H9 (cell line): ENCODE measurements around the gene PLAU. TPM values are rescaled to one million over a fixed set of nuclear protein-coding genes. Genes with fewer than 3 reads are reported as not detected.
A peak's percentile ranks its signal among the peaks of the same experiment; 100 is the strongest.

ENCODE experiments used
- DNase-seq: peaks from one replicate; pipeline ENCODE4 v3.0.0-alpha.2; 2017
- H2AFZ ChIP-seq: one replicate; pipeline ENCODE4 v1.6.1; 2013; ENCODE audit warnings: mild to moderate bottlenecking, low read length, control low read depth, moderate library complexity
- H2AK5ac ChIP-seq: 2 replicates; pipeline ENCODE4 v1.6.1; 2013; ENCODE audit warnings: low read length, control low read depth, mixed read lengths; ENCODE audit not compliant: insufficient read length
- H2BK120ac ChIP-seq: one replicate; pipeline ENCODE4 v1.6.1; 2013; ENCODE audit warnings: low read depth, mild to moderate bottlenecking, low read length, control low read depth, inconsistent platforms; ENCODE audit not compliant: poor library complexity, severe bottlenecking
- H2BK12ac ChIP-seq: 2 replicates; pipeline ENCODE4 v1.6.1; 2013; ENCODE audit warnings: low read length, control low read depth, mixed read lengths, low read depth; ENCODE audit not compliant: insufficient read length
- H2BK15ac ChIP-seq: 2 replicates; pipeline ENCODE4 v1.6.1; 2013; ENCODE audit warnings: low read depth, low read length, control low read depth
- H2BK20ac ChIP-seq: one replicate; pipeline ENCODE4 v1.6.1; 2013; ENCODE audit warnings: low read depth, mild to moderate bottlenecking, low read length, control low read depth, inconsistent platforms; ENCODE audit not compliant: poor library complexity, severe bottlenecking
- H2BK5ac ChIP-seq: 2 replicates; pipeline ENCODE4 v1.6.1; 2013; ENCODE audit warnings: low read length, control low read depth, mixed read lengths; ENCODE audit not compliant: insufficient read length
- H3K14ac ChIP-seq: 2 replicates; pipeline ENCODE4 v1.6.1; 2013; ENCODE audit warnings: low read length, control low read depth; ENCODE audit not compliant: insufficient read depth
- H3K18ac ChIP-seq: 2 replicates; pipeline ENCODE4 v1.6.1; 2013; ENCODE audit warnings: low read depth, mild to moderate bottlenecking, mixed read lengths, low read length, control low read depth; ENCODE audit not compliant: insufficient read length
- H3K23ac ChIP-seq: 2 replicates; pipeline ENCODE4 v1.6.1; 2013; ENCODE audit warnings: low read length, control low read depth, mixed read lengths, low read depth; ENCODE audit not compliant: insufficient read length
- H3K23me2 ChIP-seq: 2 replicates; pipeline ENCODE4 v1.6.1; 2013; ENCODE audit warnings: low read depth, mild to moderate bottlenecking, mixed read lengths, low read length, control low read depth; ENCODE audit not compliant: insufficient read length, poor library complexity, severe bottlenecking
- H3K27ac ChIP-seq: 2 replicates; pipeline ENCODE4 v1.5.1; 2013; ENCODE audit warnings: low read length, control low read depth, mixed read lengths, low read depth; ENCODE audit not compliant: insufficient read length
- H3K27me3 ChIP-seq: 2 replicates; pipeline ENCODE4 v1.6.1; 2013; ENCODE audit warnings: low read length, control low read depth, inconsistent platforms; ENCODE audit not compliant: insufficient read depth
- H3K4ac ChIP-seq: 2 replicates; pipeline ENCODE4 v1.6.1; 2013; ENCODE audit warnings: low read depth, mild to moderate bottlenecking, control low read depth, inconsistent platforms, low read length, moderate library complexity
- H3K4me1 ChIP-seq: 2 replicates; pipeline ENCODE4 v1.6.1; 2013; ENCODE audit warnings: low read length, control low read depth, inconsistent platforms; ENCODE audit not compliant: insufficient read depth
- H3K4me2 ChIP-seq: 2 replicates; pipeline ENCODE4 v1.6.1; 2013; ENCODE audit warnings: low read length, control low read depth, mixed read lengths; ENCODE audit not compliant: insufficient read length, insufficient read depth
- H3K56ac ChIP-seq: 2 replicates; pipeline ENCODE4 v1.6.1; 2013; ENCODE audit warnings: low read depth, mild to moderate bottlenecking, mixed read lengths, low read length, control low read depth; ENCODE audit not compliant: insufficient read length
- H3K79me1 ChIP-seq: 2 replicates; pipeline ENCODE4 v1.6.1; 2013; ENCODE audit warnings: low read depth, mild to moderate bottlenecking, moderate library complexity, low read length, control low read depth, inconsistent platforms; ENCODE audit not compliant: insufficient read depth, poor library complexity, severe bottlenecking
- H3K79me2 ChIP-seq: 2 replicates; pipeline ENCODE4 v1.6.1; 2013; ENCODE audit warnings: low read length, control low read depth, inconsistent platforms; ENCODE audit not compliant: insufficient read depth
- H3K9ac ChIP-seq: 2 replicates; pipeline ENCODE4 v1.6.1; 2013; ENCODE audit warnings: low read length, control low read depth, mixed read lengths; ENCODE audit not compliant: insufficient read length; ENCODE audit errors: extremely low read depth
- H3K9me3 ChIP-seq: one replicate; pipeline ENCODE4 v1.6.1; 2013; ENCODE audit warnings: low read depth, low read length, inconsistent platforms; ENCODE audit not compliant: control insufficient read depth
- H3T11ph ChIP-seq: one replicate; pipeline ENCODE4 v1.6.1; 2013; ENCODE audit warnings: mild to moderate bottlenecking, low read length, control low read depth, inconsistent platforms
- H4K20me1 ChIP-seq: one replicate; pipeline ENCODE4 v1.6.1; 2013; ENCODE audit not compliant: control insufficient read depth, insufficient read length, insufficient read depth
- H4K5ac ChIP-seq: 2 replicates; pipeline ENCODE4 v1.6.1; 2013; ENCODE audit warnings: low read depth, mild to moderate bottlenecking, mixed read lengths, low read length, control low read depth; ENCODE audit not compliant: insufficient read length
- H4K8ac ChIP-seq: replicated peaks from 2 replicates; pipeline ENCODE4 v1.6.1; 2013; ENCODE audit warnings: low read length, control low read depth, mixed read lengths, low read depth; ENCODE audit not compliant: insufficient read length
- H4K91ac ChIP-seq: 2 replicates; pipeline ENCODE4 v1.6.1; 2013; ENCODE audit warnings: low read depth, mild to moderate bottlenecking, moderate library complexity, mixed read lengths, low read length, control low read depth; ENCODE audit not compliant: insufficient read length
- H3K27ac Mint-ChIP-seq, 3 experiments: 2 replicates in 2 of 3; 3 replicates in 1 of 3; pipeline ENCODE4 v1.8.0; 2020 to 2021; ENCODE audit warnings: mixed read lengths in 3 of 3, mild to moderate bottlenecking in 1 of 3, moderate library complexity in 1 of 3
- H3K27me3 Mint-ChIP-seq: 2 replicates; pipeline ENCODE4 v1.8.0; 2021; ENCODE audit warnings: low read depth, mild to moderate bottlenecking, moderate library complexity, mixed read lengths
- H3K36me3 Mint-ChIP-seq, 3 experiments: 2 replicates in 2 of 3; 3 replicates in 1 of 3; pipeline ENCODE4 v1.8.0; 2020 to 2021; ENCODE audit warnings: low read depth in 3 of 3, mixed read lengths in 3 of 3; ENCODE audit not compliant: insufficient read depth in 1 of 3
- H3K4me1 Mint-ChIP-seq, 2 experiments: 2 replicates each; pipeline ENCODE4 v1.8.0; 2020; ENCODE audit warnings: mixed read lengths in 2 of 2
- H3K4me3 Mint-ChIP-seq, 2 experiments: 2 replicates in 1 of 2; 3 replicates in 1 of 2; pipeline ENCODE4 v1.8.0; 2020 to 2021; ENCODE audit warnings: mild to moderate bottlenecking in 2 of 2, mixed read lengths in 2 of 2, moderate library complexity in 1 of 2
- H3K9me3 Mint-ChIP-seq, 2 experiments: 2 replicates in 1 of 2; 3 replicates in 1 of 2; pipeline ENCODE4 v1.8.0; 2020; ENCODE audit warnings: mild to moderate bottlenecking in 2 of 2, mixed read lengths in 2 of 2, moderate library complexity in 1 of 2
- whole genome bisulfite sequencing: extraction: QIAGEN DNeasy Blood & Tissue Kit; methylation state at CpG from one replicate; pipeline ENCODE4 v1.1.7; 2013; ENCODE audit warnings: missing lambda C conversion rate, low lambda C conversion rate, mixed read lengths; ENCODE audit not compliant: insufficient read length; ENCODE audit errors: extremely low coverage; 5-methylcytosine and 5-hydroxymethylcytosine counted together
- total RNA-seq: library from RNA; stranded (reverse); gene quantifications from 2 replicates; pipeline ENCODE4 v1.2.1, GENCODE V29; 2021
- TF ChIP-seq, protein P1 (sequence below): fragments of 200-600 bp; sonication (generic); conservative IDR thresholded peaks from 3 replicates; pipeline ENCODE4 v1.8.0; 2021; ENCODE audit warnings: antibody characterized with exemption, mild to moderate bottlenecking

The PLAU gene
- total RNA-seq, 1 experiment from 2014 or later, result 15.0 TPM

DNA sequence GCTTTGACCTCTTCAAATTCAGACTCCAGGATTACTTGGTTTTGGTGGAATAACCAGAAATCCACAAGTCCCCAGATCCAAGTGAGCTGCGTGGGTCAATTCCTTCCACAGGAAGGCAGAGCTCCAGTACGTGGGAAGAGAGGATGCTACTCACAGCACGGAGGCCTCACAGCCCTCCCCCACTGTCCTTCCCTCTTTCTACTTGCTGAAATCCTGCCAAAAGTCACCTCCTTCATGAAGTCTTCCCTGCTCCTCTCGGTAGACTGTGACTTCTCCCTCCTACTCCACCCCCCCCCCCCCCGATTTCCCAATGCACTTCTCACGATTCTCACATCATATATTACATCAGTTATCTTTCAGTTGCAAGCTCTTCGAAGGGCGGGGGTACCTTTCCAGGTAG, 48.9 kb upstream of the PLAU start:
- Mint-ChIP-seq H3K36me3 (peaks cover 20 to 50% (median 35%) of the 10 kb centered on the region in 3 experiments; a peak in 6 of 7 replicates), H3K27me3 (no peaks in the 10 kb centered on the region), H3K27ac (0 out of 7 replicates have a peak overlapping the region, but pooled peaks of 1 of the 3 experiments have one; percentile 34), H3K4me1 (peaks cover 12 to 17% of the 10 kb centered on the region in 2 experiments), H3K9me3 (no peaks in the 10 kb centered on the region), H3K4me3 (no peak overlapping the region)
- H3K18ac ChIP-seq, result no peak overlapping the region
- no peak overlapping the region for H4K91ac ChIP-seq
- no peak overlapping the region for H2BK120ac ChIP-seq
- no peaks in the 10 kb centered on the region for H3K23me2 ChIP-seq
- WGBS, result no CpG with 5 or more reads among the region's 8 CpGs
- no peak overlapping the region for H2AK5ac ChIP-seq
- no peak overlapping the region for H3K9ac ChIP-seq
- no peak overlapping the region for H3K4me2 ChIP-seq
- no peaks in the 10 kb centered on the region for H3K9me3 ChIP-seq
- H4K20me1 ChIP-seq, result no peaks in the 10 kb centered on the region
- H2BK12ac ChIP-seq, result no peak overlapping the region
- no peaks in the 10 kb centered on the region for H3K27me3 ChIP-seq
- no peaks in the 10 kb centered on the region for H3K79me1 ChIP-seq
- no peak overlapping the region for H3T11ph ChIP-seq
- no peak overlapping the region for H3K27ac ChIP-seq
- no peak overlapping the region for H3K4ac ChIP-seq
- DNase-seq, result no peak
- H3K23ac ChIP-seq, result no peak overlapping the region
- H3K4me1 ChIP-seq, result no peaks in the 10 kb centered on the region; the same call in 1 of the 2 replicates
- TF ChIP-seq, protein P1, sequence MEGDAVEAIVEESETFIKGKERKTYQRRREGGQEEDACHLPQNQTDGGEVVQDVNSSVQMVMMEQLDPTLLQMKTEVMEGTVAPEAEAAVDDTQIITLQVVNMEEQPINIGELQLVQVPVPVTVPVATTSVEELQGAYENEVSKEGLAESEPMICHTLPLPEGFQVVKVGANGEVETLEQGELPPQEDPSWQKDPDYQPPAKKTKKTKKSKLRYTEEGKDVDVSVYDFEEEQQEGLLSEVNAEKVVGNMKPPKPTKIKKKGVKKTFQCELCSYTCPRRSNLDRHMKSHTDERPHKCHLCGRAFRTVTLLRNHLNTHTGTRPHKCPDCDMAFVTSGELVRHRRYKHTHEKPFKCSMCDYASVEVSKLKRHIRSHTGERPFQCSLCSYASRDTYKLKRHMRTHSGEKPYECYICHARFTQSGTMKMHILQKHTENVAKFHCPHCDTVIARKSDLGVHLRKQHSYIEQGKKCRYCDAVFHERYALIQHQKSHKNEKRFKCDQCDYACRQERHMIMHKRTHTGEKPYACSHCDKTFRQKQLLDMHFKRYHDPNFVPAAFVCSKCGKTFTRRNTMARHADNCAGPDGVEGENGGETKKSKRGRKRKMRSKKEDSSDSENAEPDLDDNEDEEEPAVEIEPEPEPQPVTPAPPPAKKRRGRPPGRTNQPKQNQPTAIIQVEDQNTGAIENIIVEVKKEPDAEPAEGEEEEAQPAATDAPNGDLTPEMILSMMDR, result no peak
- H2AFZ ChIP-seq, result no peak overlapping the region
- no peak overlapping the region for H2BK15ac ChIP-seq
- H4K5ac ChIP-seq, result no peak overlapping the region
- H2BK20ac ChIP-seq, result no peak overlapping the region
- H4K8ac ChIP-seq, result no peak overlapping the region
- no peaks in the 10 kb centered on the region; the same call in 1 of the 2 replicates for H3K79me2 ChIP-seq
- H2BK5ac ChIP-seq, result no peak overlapping the region
- no peak overlapping the region for H3K14ac ChIP-seq
- H3K56ac ChIP-seq, result no peak overlapping the region
